Esophagus (tissue), 2 donors: ENCODE data around the gene TMEM63C. TPM values are rescaled to one million over a fixed set of nuclear protein-coding genes. Genes with fewer than 3 reads are reported as not detected.

Experiments used
- H3K27ac ChIP-seq, 2 donors: one replicate each; pipeline ENCODE4 v1.5.1; 2013; ENCODE audit warnings: low read depth in 2 of 2, mild to moderate bottlenecking in 2 of 2, inconsistent platforms in 1 of 2, low read length in 1 of 2, moderate library complexity in 1 of 2
- H3K27me3 ChIP-seq, 2 donors: one replicate each; pipeline ENCODE4 v1.6.1; 2013; ENCODE audit warnings: low read length in 2 of 2, control low read depth in 1 of 2, mild to moderate bottlenecking in 1 of 2; ENCODE audit not compliant: insufficient read depth in 2 of 2, control insufficient read depth in 1 of 2
- H3K36me3 ChIP-seq, 2 donors: one replicate each; pipeline ENCODE4 v1.6.1; 2013; ENCODE audit warnings: low read length in 1 of 2; ENCODE audit not compliant: control insufficient read depth in 2 of 2, insufficient read depth in 2 of 2
- H3K4me1 ChIP-seq, 2 donors: one replicate each; pipeline ENCODE4 v1.6.1; 2013; ENCODE audit warnings: low read length in 1 of 2; ENCODE audit not compliant: control insufficient read depth in 2 of 2, insufficient read depth in 2 of 2
- H3K4me3 ChIP-seq, 2 donors: one replicate each; pipeline ENCODE4 v1.5.1; 2013; ENCODE audit warnings: low read length in 2 of 2, mild to moderate bottlenecking in 2 of 2, low read depth in 1 of 2, moderate library complexity in 1 of 2
- H3K9me3 ChIP-seq, 2 donors: one replicate each; pipeline ENCODE4 v1.6.1; 2013; ENCODE audit warnings: mild to moderate bottlenecking in 2 of 2, low read depth in 1 of 2, low read length in 1 of 2, moderate library complexity in 1 of 2; ENCODE audit not compliant: control insufficient read depth in 2 of 2, insufficient read depth in 1 of 2
- WGBS, 2 donors: extraction: QIAGEN DNeasy Blood & Tissue Kit; methylation state at CpG; one replicate each; pipeline ENCODE4 v1.1.7; 2013; 5-methylcytosine and 5-hydroxymethylcytosine counted together
- polyA plus RNA-seq, 2 donors: library from polyadenylated mRNA; stranded (reverse); fragments of 200-250 nt; gene quantifications; one replicate each; pipeline ENCODE4 v1.2.3, GENCODE V29; 2013
- donor health status: healthy with polysubstance abuse.
- donor health status: Bipolar disorder and iron deficiency.

Gene TMEM63C
- polyA plus RNA-seq, 2 donors = 3.7 to 11.1 TPM

DNA sequence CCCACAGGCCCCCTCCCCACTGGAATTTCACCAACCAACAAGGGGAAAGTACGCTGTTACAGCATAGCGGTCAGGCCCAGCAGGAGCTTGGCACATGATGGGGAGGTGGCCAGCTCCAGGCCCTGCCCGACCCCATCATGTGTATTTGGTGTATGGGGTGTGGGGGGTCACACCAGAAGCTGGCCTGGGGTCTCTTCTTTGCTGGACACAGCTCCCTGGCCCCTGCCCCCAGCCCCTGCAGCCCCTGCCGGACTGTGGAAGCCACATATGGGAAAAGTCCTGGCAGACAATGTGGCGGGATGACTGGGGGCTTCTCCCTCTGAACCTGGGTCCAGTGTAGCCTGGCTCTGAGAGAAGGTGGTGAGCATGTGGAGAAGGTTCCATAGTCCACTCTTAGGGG is 77.0 kb downstream of the TMEM63C start:
- Histone ChIP-seq H3K4me3 (no peak overlapping the region), H3K36me3 (peaks cover 0 to 3% of the 10 kb centered on the region in 2 donors), H3K9me3 (no peaks in the 10 kb centered on the region), H3K27me3 (no peaks in the 10 kb centered on the region), H3K27ac (no peak overlapping the region), H3K4me1 (peaks cover 0 to 2% of the 10 kb centered on the region in 2 donors)
- 85 to 89% methylated on average over 5 of the region's 5 CpGs for WGBS, 2 donors

- Histone ChIP-seq H3K4me1 (peaks cover 0 to 2% of the 10 kb centered on the region in 2 donors), H3K36me3 (no peaks in the 10 kb centered on the region), H3K9me3 (no peaks in the 10 kb centered on the region), H3K27ac (no peak overlapping the region), H3K27me3 (no peaks in the 10 kb centered on the region), H3K4me3 (no peak overlapping the region)
- WGBS, 2 donors = 48 to 54% methylated on average over 8 to 11 of the region's 11 CpGs
These were observed 77.6 kb downstream of the TMEM63C start for GRCh38 chr14:77259025-77259715.

- Histone ChIP-seq H3K4me3 (no peak overlapping the region), H3K9me3 (no peaks in the 10 kb centered on the region), H3K36me3 (no peaks in the 10 kb centered on the region), H3K4me1 (peaks cover 0 to 2% of the 10 kb centered on the region in 2 donors), H3K27ac (no peak overlapping the region), H3K27me3 (no peaks in the 10 kb centered on the region)
- 85 to 93% methylated on average over 11 of the region's 11 CpGs for WGBS, 2 donors
These were observed 78.6 kb downstream of the TMEM63C start for GRCh38 chr14:77260199-77260598.

GRCh38 chr14:77260631-77261030 is 79.0 kb downstream of the TMEM63C start:
- Histone ChIP-seq H3K27me3 (no peaks in the 10 kb centered on the region), H3K27ac (no peak overlapping the region), H3K36me3 (no peaks in the 10 kb centered on the region), H3K4me1 (peaks cover 0 to 2% of the 10 kb centered on the region in 2 donors), H3K4me3 (no peak overlapping the region), H3K9me3 (no peaks in the 10 kb centered on the region)
- 47 to 56% methylated on average over 10 of the region's 10 CpGs for WGBS, 2 donors

DNA sequence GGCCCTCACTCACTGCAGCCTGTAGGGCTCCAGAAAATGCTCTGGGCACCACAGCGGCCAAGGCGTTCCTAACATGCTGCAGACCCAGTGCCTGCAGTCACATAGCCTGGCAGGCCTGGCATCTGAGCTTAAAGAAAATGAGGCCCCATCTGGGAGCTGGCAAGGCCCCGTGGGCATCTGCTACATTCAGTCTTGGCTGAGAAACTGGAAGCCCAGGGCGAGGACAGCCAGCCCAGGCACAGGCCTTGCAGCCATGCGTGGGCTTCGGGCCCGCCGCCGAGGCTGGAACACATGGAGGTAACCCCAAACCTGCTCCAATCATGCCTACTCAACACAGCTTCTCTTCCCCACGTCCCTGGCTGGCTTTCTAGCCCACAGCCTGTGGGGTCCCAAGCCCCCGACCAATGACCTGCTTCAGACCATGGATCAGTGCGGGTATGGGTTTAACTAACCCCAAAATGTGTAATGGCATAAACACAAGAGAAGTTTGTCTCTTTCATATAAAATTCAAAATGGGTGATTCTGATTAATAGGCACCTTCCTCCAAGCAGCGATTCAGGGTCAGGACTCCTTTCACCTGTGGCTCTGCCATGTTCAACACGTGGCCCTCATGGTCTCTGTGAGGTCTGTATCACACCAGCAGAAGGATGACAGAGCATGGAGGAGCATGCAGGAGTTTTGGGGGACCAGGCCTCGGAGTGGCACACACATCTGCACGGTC is 83.0 kb downstream of the TMEM63C start:
- H3K4me3 ChIP-seq = no peak overlapping the region
- peaks cover 0 to 7% of the 10 kb centered on the region in 2 donors for H3K9me3 ChIP-seq
- H3K36me3 ChIP-seq = no peaks in the 10 kb centered on the region
- no peaks in the 10 kb centered on the region for H3K4me1 ChIP-seq
- H3K27ac ChIP-seq = no peak overlapping the region
- no peaks in the 10 kb centered on the region for H3K27me3 ChIP-seq
- WGBS, 2 donors = 76 to 79% methylated on average over 16 of the region's 16 CpGs

DNA sequence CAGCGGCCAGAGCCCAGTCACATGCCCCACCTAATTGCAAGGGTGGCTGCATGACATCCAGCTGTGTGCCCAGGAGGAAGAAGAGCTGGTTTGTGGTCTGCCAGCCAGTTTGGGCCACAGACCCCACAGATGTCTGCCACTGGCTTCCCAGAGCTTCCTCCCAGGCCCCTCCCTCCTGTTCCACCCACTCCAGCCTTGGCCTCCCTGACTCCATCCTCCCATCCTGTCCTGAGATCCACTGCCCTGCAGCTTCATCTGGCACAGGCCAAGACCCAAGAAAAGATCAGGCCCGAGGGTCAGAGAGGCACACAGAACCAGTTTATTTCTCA is 83.6 kb downstream of the TMEM63C start:
- Histone ChIP-seq H3K9me3 (peaks cover 0 to 7% of the 10 kb centered on the region in 2 donors), H3K4me1 (no peaks in the 10 kb centered on the region), H3K27me3 (peaks cover 0 to 5% of the 10 kb centered on the region in 2 donors), H3K36me3 (no peaks in the 10 kb centered on the region), H3K4me3 (no peak overlapping the region), H3K27ac (no peak overlapping the region)
- WGBS, 2 donors = 61 to 63% methylated on average over 2 of the region's 2 CpGs

- no peak overlapping the region for H3K27ac ChIP-seq
- H3K4me3 ChIP-seq = no peak overlapping the region
- peaks cover 0 to 5% of the 10 kb centered on the region in 2 donors for H3K27me3 ChIP-seq
- peaks cover 0 to 2% of the 10 kb centered on the region in 2 donors for H3K4me1 ChIP-seq
- H3K36me3 ChIP-seq = no peaks in the 10 kb centered on the region
- H3K9me3 ChIP-seq = peaks cover 0 to 7% of the 10 kb centered on the region in 2 donors
- 72 to 78% methylated on average over 16 of the region's 16 CpGs for WGBS, 2 donors
These were observed 84.2 kb downstream of the TMEM63C start for GRCh38 chr14:77265561-77266335.

DNA sequence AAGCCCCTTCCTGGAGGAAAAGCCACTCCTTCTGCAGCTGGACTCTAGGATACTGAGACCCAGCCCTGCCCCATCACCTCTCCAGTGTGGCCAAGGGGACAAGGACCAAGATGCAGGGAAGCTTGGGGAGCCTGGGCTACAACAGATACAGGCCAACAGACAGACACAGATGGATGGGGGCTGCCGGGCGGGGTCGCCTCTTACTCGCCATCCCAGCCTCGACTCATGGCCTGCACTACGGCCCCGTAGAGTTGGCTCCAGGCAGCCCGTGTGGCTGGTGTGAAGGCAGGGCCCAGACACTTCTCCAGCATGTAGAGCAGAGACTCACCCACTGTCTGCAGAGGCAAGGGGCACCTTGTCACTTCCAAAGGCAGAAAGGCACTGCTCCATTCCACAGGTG is 84.7 kb downstream of the TMEM63C start:
- peaks cover 0 to 5% of the 10 kb centered on the region in 2 donors for H3K27me3 ChIP-seq
- 79 to 87% methylated on average over 8 of the region's 8 CpGs for WGBS, 2 donors
- H3K4me1 ChIP-seq = peaks cover 3 to 4% of the 10 kb centered on the region in 2 donors
- no peak overlapping the region for H3K27ac ChIP-seq
- peaks cover 0 to 7% of the 10 kb centered on the region in 2 donors for H3K9me3 ChIP-seq
- H3K36me3 ChIP-seq = no peaks in the 10 kb centered on the region
- no peak overlapping the region for H3K4me3 ChIP-seq

DNA sequence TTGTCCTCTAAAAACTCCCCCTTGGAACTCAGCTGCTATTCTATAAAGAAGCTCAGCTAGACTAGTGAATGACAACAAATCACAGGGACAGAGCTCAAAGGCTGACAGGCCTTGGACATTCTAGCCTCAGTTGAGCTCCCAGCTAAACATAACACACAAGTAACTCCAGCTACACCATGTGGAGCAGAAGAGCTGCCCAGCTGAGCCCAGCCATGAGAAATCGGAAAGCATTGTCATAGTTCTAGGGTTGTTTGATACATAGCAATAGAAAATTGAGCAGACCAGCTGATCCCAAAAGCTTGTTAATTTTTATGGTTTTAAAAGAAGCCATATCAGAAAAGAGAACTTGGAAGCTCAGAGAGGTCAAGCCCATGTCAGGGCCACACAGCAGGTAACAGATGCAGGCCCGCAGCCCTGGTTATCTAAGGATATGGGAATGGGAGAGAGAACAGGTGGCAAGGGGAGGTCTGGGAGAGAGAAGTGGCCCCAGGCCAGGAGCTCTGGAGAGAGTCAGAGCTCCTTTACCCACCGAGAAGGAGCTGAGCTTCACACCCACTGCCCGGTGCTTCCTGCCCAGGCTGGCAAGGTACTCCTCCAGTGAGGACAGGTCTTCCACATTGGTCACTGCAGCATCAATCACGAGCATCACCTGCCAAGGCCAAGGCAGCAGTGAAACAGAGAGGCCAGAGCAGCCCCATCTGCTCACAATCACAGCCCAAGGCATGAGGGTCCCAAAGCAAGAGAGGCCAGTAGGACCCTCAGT is 86.5 kb downstream of the TMEM63C start:
- Histone ChIP-seq H3K4me1 (peaks cover 3 to 5% of the 10 kb centered on the region in 2 donors), H3K4me3 (no peak overlapping the region), H3K9me3 (peaks cover 0 to 7% of the 10 kb centered on the region in 2 donors), H3K27ac (no peak overlapping the region), H3K27me3 (peaks cover 0 to 5% of the 10 kb centered on the region in 2 donors), H3K36me3 (no peaks in the 10 kb centered on the region)
- WGBS, 2 donors = 89% methylated on average over 5 of the region's 5 CpGs
